Fibroblast of peridontal ligament (primary cell): ENCODE results near the gene TMEM132C.
"Not testable (repeated sequence)": the region's sequence is repeated elsewhere in the genome, so short reads cannot be mapped to it uniquely, and the experiment has no call there.

Experiments used
- DNase-seq: peaks from one replicate; pipeline ENCODE4 v3.0.0-alpha.2; 2010; ENCODE audit errors: extremely low read depth

Gene TMEM132C

DNA sequence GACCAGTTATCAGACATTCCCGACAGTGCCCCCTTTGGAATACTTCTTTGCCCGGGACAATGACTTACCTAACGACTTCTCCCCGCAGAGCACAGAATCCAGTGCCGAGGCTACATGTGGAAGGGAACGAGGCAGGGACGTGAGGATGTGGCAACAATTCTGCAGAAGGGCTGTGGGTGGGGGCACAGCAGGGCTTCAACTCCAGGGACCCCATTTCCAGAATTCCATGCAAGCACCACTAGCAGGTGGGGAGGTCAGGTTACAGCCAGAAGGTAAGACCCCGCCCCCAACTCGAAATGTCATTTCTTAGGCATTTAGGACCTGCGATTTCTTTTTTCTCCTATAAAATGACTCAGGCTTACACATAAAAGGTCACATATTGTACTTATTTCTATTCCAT lies 207.9 kb downstream of the TMEM132C start:
- DNase-seq: no peak

DNA sequence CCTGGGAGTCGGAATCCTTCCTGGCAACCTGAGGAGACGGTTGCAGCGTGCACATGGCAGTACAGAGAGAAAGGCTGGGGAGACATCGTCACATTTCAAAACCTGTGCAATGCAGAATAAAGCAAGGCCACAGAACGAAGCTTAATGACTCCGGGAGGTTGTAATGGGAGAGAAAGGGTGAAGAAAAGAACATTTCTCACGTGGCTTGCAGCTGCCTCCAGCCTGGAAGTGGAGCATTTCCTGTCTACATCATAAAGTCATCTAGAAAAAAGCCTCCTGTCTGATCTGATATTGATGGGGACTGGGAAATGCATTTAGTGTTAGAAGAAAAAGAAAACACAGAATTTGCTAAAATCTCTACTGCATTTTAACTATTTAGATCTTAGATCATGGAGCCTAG lies 209.3 kb downstream of the TMEM132C start:
- no peak for DNase-seq

- no peak for DNase-seq
Measured at GRCh38 chr12:128483526-128484255, 216.7 kb downstream of the TMEM132C start.

- DNase-seq: not testable (repeated sequence)
Measured at GRCh38 chr12:128497376-128497775, 230.4 kb downstream of the TMEM132C start.

- no peak for DNase-seq
Measured at GRCh38 chr12:128507470-128507869, 240.5 kb downstream of the TMEM132C start.

- DNase-seq: no peak
Measured at GRCh38 chr12:128509170-128509569, 242.2 kb downstream of the TMEM132C start.

DNA sequence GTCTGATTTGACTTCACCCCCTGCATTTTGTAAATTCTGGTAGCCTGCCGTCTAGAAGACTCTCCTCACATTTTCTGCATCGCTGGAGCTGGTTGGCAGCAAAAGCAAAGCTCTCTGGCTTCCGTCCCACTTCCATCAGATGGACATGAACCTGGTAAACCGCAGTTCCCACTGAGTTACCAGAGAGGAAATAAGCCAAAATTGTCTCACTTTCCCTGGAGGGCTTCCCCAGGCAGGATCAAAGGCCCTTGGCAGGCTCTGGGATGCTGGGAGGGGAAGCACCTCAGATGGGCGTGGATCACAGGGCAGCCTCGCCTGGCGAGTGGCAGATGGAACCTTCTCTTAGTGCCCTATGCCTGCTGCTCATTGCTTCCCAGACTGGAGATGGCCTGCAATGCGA lies 243.5 kb downstream of the TMEM132C start:
- no peak for DNase-seq

GRCh38 chr12:128513331-128513730 lies 246.4 kb downstream of the TMEM132C start:
- no peak for DNase-seq

- DNase-seq: no peak
Measured at GRCh38 chr12:128513831-128514230, 246.9 kb downstream of the TMEM132C start.

GRCh38 chr12:128518644-128519043 lies 251.7 kb downstream of the TMEM132C start:
- no peak for DNase-seq

GRCh38 chr12:128519426-128519825 lies 252.5 kb downstream of the TMEM132C start:
- no peak for DNase-seq

- no peak for DNase-seq
Measured at GRCh38 chr12:128521981-128522380, 255.0 kb downstream of the TMEM132C start.

DNA sequence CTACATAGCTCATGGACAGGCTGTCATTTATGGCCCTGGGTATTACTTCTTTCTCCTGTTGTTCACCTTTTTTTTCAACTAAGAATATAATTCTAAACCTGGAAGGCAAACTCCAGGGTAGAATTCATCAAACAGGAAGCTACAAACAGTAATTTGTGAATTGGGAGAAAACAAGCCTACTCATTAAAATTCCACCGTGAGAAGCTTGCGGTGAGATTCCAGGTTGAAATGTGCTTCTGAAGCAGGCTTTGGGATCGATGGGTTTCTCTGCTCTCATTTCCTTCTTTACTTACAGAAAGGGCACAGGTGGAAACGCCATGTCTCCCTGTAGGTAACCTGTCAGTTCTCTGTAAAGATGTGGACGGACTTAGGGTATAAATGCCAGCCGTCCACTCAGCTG lies 257.5 kb downstream of the TMEM132C start:
- no peak for DNase-seq

DNA sequence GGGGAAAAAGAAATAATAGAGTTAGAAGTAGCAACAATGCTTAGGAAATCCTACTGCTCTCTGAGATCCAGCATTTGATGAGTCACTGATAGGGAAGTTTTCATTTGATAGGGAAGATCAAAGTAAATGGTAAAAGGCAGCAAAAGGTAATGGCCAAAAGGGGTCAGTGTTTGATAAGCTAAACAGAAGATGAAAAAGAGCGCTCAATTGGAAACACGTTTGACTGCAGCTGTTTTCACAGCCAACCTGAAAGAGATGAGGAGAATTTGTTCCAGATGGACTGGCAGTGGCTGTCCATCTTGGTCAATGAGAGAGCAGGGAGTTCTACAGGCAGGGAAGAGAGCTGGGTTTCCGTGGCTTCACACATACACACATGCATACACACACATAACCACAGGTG lies 264.2 kb downstream of the TMEM132C start:
- no peak for DNase-seq

- DNase-seq: no peak
Measured at GRCh38 chr12:128534906-128535305, 267.9 kb downstream of the TMEM132C start.

DNA sequence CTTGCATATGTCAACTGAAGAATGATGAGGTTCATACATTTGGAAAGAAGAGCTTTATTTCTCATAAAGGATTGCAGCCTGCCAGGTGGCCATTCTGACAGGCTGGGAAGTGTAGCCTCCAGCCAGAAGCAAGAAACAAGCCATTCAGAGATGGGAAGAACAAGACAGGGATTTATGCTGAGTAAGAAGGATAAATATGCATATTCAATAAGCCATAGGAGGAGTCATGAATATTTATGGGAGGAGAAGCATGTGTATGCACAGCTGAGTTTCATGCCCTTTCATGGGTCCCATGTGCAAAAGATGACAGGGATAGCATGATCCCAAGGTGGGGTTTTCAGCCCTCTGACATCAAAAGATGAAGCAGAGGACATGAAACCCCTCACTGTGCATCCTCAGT lies 269.8 kb downstream of the TMEM132C start:
- no peak for DNase-seq

DNA sequence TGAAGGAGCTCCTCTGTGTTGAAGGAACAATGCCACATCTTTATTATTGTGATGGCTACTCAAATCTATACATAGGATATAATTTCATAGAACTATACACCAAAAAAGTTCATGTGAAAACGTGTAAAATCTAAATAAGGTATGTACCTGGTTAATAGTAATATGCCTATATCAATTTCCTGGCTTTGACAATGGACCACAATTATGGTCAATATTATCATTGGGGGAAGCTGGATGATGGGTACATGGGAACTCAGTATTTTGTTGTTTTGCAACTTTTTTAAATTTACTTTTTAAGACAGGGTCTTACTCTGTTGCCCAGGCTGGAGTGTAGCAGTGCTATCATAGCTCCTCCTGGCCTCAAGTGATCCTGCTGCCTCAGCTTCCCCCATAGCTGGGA lies 270.7 kb downstream of the TMEM132C start:
- DNase-seq: no peak

GRCh38 chr12:128542844-128543243 lies 275.9 kb downstream of the TMEM132C start:
- no peak for DNase-seq

GRCh38 chr12:128543460-128543859 lies 276.5 kb downstream of the TMEM132C start:
- no peak for DNase-seq

- no peak for DNase-seq
Measured at GRCh38 chr12:128543971-128544370, 277.0 kb downstream of the TMEM132C start.

GRCh38 chr12:128548949-128549348 lies 282.0 kb downstream of the TMEM132C start:
- DNase-seq: no peak

DNA sequence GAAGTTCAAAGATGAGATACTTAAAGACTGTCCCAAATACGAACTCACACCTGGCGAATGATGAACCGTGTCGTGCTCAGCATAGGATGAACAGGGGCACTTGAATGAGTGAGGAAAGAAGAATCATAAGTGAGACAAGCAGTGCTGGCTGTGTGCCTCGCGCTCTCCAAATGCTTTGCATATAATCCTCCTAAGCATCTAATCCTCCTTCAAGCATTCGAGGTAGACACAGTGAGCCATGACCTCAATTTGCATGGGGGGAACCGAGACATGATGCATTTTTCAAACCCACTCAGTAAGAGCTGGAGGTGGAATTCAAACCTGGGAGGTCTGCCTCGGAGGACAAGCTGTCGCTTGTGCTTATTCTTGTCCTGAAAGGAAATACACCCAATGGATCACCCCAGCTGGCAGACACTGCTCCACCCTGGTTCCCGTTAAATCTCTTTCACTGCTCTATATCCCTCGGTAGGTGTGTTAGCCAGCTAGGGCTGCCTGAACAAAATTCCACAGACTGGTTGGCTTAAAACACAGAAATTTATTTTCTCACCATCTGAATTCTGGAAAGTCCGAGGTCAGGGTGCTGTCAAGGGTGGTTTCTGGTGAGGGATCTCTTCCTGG lies 282.7 kb downstream of the TMEM132C start:
- no peak for DNase-seq

DNA sequence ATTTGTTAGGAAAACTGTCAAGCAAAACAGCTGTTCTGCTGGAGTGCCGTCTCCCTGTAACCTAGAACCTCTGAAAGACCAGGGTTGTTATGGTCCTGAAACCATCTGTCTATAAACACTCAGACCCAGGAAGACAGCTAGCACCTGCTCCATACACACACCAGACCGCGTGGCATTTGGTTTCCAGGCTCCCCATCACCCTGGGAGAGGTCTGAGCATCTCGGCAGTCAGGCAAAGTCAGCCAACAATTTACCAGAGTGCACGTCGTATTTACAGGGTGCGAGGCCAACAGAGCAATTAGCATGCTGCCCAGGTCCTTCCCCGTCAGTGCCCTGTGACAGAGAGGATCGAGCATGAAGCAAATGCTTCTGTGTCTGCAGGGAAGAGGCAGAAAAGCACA lies 284.3 kb downstream of the TMEM132C start:
- DNase-seq: no peak
